ENCODE results near the gene SLC2A4RG.

SLC2A4RG gene

DNA sequence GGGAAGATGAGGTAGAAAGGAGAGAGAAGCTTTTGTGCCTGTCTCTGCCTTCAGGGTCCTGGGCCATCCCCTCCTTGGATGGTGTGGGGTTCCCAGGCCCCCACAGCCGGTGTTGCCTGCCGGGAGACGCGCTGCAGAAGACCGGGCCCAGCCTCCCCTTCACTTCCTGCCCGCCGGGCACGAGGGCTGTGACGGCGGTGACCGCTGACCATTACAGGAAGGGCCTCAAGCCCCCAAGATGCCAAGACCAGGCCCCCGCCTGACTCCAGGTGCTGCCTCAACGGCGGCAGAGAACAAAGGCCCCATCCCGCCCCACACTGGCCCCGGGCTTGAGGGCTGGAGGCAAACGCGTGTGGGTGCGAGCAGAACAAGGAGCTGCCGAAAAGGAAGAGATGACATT lies 53.3 kb downstream of the SLC2A4RG start:
- peaks cover 5% of the 10 kb centered on the region for H3K36me3 ChIP-seq (ENCODE audit: control insufficient read depth, insufficient read depth, low read length)
- H3K4me3 ChIP-seq (ENCODE audit: low read length) = no peak overlapping the region
- H3K9me3 ChIP-seq (ENCODE audit: control insufficient read depth, insufficient read depth, low read length) = no peaks in the 10 kb centered on the region
- H3K27me3 ChIP-seq (ENCODE audit: control insufficient read depth, insufficient read depth, low read length) = no peaks in the 10 kb centered on the region
- no peak for DNase-seq (ENCODE audit: low read depth, low spot score)
- WGBS (ENCODE audit: insufficient coverage, insufficient read length) = no CpG with 5 or more reads among the region's 20 CpGs
- no peak overlapping the region for H3K27ac ChIP-seq (ENCODE audit: low read length)
- no peaks in the 10 kb centered on the region; the same call in 1 of the 2 replicates for H3K4me1 ChIP-seq (ENCODE audit: control insufficient read depth, insufficient read depth, low read length)
